Glomerular endothelial cell (primary cell): ENCODE measurements around the gene TRRAP. TPM values are rescaled to one million over a fixed set of nuclear protein-coding genes. Genes with fewer than 3 reads are reported as not detected.

ENCODE experiments used
- DNase-seq: peaks from one replicate; pipeline ENCODE4 v3.0.0-alpha.2; 2011; ENCODE audit warnings: low read depth, low spot score; ENCODE audit errors: extremely low read depth
- total RNA-seq: library from RNA; depleted of rRNA; stranded (reverse); fragments of >200 nt; gene quantifications from 2 replicates; pipeline ENCODE4 v1.2.3, GENCODE V29; 2015

The TRRAP gene
- total RNA-seq, 1 donor from 2014 or later = 43.4 TPM

GRCh38 chr7:98981701-98982100, 103.4 kb downstream of the TRRAP start:
- DNase-seq = no peak

- DNase-seq = no peak
Measured at GRCh38 chr7:98982686-98983085, 104.4 kb downstream of the TRRAP start.

GRCh38 chr7:98984126-98984525, 105.8 kb downstream of the TRRAP start:
- DNase-seq = no peak

- DNase-seq = no peak
Measured at GRCh38 chr7:98985406-98985805, 107.1 kb downstream of the TRRAP start.

GRCh38 chr7:98985945-98986344, 107.6 kb downstream of the TRRAP start:
- DNase-seq = no peak

GRCh38 chr7:98988641-98989040, 110.3 kb downstream of the TRRAP start:
- no peak for DNase-seq

- no peak for DNase-seq
Measured at GRCh38 chr7:98990356-98990755, 112.0 kb downstream of the TRRAP start.

- DNase-seq = no peak
Measured at GRCh38 chr7:98991141-98991540, 112.8 kb downstream of the TRRAP start.

- no peak for DNase-seq
Measured at GRCh38 chr7:98992076-98992475, 113.7 kb downstream of the TRRAP start.

- DNase-seq = no peak
Measured at GRCh38 chr7:98993024-98993897, 114.9 kb downstream of the TRRAP start.

- no peak for DNase-seq
Measured at GRCh38 chr7:98994046-98994944, 116.0 kb downstream of the TRRAP start.

GRCh38 chr7:98995111-98995510, 116.8 kb downstream of the TRRAP start:
- no peak for DNase-seq

GRCh38 chr7:98995523-98996149, 117.3 kb downstream of the TRRAP start:
- DNase-seq = no peak

- DNase-seq = no peak
Measured at GRCh38 chr7:98996150-98996552, 117.8 kb downstream of the TRRAP start.

GRCh38 chr7:98997846-98998245, 119.5 kb downstream of the TRRAP start:
- no peak for DNase-seq

- DNase-seq = no peak
Measured at GRCh38 chr7:98998821-98999725, 120.7 kb downstream of the TRRAP start.

GRCh38 chr7:99000196-99000903, 122.0 kb downstream of the TRRAP start:
- no peak for DNase-seq

- DNase-seq = no peak
Measured at GRCh38 chr7:99000904-99001465, 122.7 kb downstream of the TRRAP start.

GRCh38 chr7:99001482-99002147, 123.3 kb downstream of the TRRAP start:
- no peak for DNase-seq
